ENCODE data around the gene SP7. TPM values are rescaled to one million over a fixed set of nuclear protein-coding genes. Genes with fewer than 3 reads are reported as not detected.
A peak's percentile ranks its signal among the peaks of the same experiment; 100 is the strongest.

The SP7 gene
- total and polyA plus RNA-seq, 9 of the 15 experiments (the other 6 are each of a cell fraction or from before 2014, with no cell fraction given): 0.04 TPM; not detected in 8

GRCh38 chr12:53355121-53355520 lies 19.0 kb upstream of the SP7 start (continued):
- peak; percentile 47; the same call in 1 of the 2 replicates for TF ChIP-seq REST (IDR thresholded peaks at IDR 0.05; ENCODE audit: borderline replicate concordance)
- TF ChIP-seq REST (CRISPR knock-in tag; IDR thresholded peaks at IDR 0.05; ENCODE audit: low read depth): no peak
- TF ChIP-seq CC2D1A (IDR thresholded peaks at IDR 0.05): peak; percentile 46; the same call in 1 of the 2 replicates
- peak; percentile 31; the same call in 1 of the 2 replicates for TF ChIP-seq SPI1 (IDR thresholded peaks at IDR 0.05; ENCODE audit: borderline replicate concordance, low read depth, low read length)
- TF ChIP-seq MAX (CRISPR knock-in tag; IDR thresholded peaks at IDR 0.05): no peak
- peak; percentile 21; the same call in 1 of the 2 replicates for TF ChIP-seq ZNF316 (IDR thresholded peaks at IDR 0.05)
- peak; percentile 31 for TF ChIP-seq NCOA4 (IDR thresholded peaks at IDR 0.05; ENCODE audit: partially characterized antibody)
- no peak for TF ChIP-seq ZBTB8A (IDR thresholded peaks at IDR 0.05; ENCODE audit: partially characterized antibody)
- no peak for TF ChIP-seq STAT5B (CRISPR knock-in tag; IDR thresholded peaks at IDR 0.05)
- TF ChIP-seq U2AF2 (optimal IDR thresholded peaks at IDR 0.05; ENCODE audit: low read depth, low read length): no peak
- peak; percentile 39 for TF ChIP-seq PRDM10 (IDR thresholded peaks at IDR 0.05; ENCODE audit: partially characterized antibody)
- 0 out of 2 replicates have a peak, but pooled peaks have one; percentile 66 for TF ChIP-seq MTA1 (IDR thresholded peaks at IDR 0.05; ENCODE audit: borderline replicate concordance)
- TF ChIP-seq VEZF1 (CRISPR knock-in tag; IDR thresholded peaks at IDR 0.05): peak; percentile 79

Measured in K562 (cell line).